Measurements from ENCODE around the gene CDH18.

GRCh38 chr5:19519448-19519847, 468.6 kb downstream of the CDH18 start:
- TF ChIP-seq POLR2AphosphoS5 (IDR thresholded peaks at IDR 0.05) (no peak), POLR2A (IDR thresholded peaks at IDR 0.05) (no peak)
- TF ChIP-seq, protein P1, sequence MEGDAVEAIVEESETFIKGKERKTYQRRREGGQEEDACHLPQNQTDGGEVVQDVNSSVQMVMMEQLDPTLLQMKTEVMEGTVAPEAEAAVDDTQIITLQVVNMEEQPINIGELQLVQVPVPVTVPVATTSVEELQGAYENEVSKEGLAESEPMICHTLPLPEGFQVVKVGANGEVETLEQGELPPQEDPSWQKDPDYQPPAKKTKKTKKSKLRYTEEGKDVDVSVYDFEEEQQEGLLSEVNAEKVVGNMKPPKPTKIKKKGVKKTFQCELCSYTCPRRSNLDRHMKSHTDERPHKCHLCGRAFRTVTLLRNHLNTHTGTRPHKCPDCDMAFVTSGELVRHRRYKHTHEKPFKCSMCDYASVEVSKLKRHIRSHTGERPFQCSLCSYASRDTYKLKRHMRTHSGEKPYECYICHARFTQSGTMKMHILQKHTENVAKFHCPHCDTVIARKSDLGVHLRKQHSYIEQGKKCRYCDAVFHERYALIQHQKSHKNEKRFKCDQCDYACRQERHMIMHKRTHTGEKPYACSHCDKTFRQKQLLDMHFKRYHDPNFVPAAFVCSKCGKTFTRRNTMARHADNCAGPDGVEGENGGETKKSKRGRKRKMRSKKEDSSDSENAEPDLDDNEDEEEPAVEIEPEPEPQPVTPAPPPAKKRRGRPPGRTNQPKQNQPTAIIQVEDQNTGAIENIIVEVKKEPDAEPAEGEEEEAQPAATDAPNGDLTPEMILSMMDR (IDR thresholded peaks at IDR 0.05) = no peak
